Subcutaneous adipose tissue (tissue), 4 donors: ENCODE measurements around the gene LBR. TPM values are rescaled to one million over a fixed set of nuclear protein-coding genes. Genes with fewer than 3 reads are reported as not detected.

ENCODE experiments used
- CTCF ChIP-seq: fragments of 450-650 bp; IDR thresholded peaks from one replicate; pipeline ENCODE4 v1.5.1; 2016; ENCODE audit warnings: low read depth, mild to moderate bottlenecking, control low read depth, antibody characterized with exemption, moderate library complexity
- total RNA-seq, 4 donors: library from RNA; depleted of rRNA; stranded (reverse); fragments of >200 nt; gene quantifications; one replicate each; pipeline ENCODE4 v1.1.0, GENCODE V29; 2016

The LBR gene
- total RNA-seq, 4 donors from 2014 or later = 24.9 to 56.4 (median 46.2) TPM

DNA sequence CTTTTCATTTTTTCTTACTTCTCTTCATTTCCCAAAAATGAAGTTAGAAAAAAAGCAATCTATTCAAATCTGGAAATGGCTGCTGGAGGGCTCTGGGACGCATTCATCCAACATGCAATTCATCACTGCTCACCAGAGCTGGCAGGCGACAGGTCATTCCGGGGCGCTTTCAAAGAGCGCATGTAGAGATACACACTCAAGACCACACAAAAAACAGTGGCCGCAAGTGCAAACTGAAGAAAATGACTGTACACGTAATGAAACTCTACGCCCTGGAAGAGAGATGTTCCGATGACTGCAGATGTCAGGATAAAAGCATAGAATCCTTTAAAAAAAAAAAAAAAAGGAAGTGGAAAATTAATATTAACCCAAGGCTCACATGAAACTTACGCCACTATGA lies 15.5 kb downstream of the LBR start:
- TF ChIP-seq CTCF = no peak

DNA sequence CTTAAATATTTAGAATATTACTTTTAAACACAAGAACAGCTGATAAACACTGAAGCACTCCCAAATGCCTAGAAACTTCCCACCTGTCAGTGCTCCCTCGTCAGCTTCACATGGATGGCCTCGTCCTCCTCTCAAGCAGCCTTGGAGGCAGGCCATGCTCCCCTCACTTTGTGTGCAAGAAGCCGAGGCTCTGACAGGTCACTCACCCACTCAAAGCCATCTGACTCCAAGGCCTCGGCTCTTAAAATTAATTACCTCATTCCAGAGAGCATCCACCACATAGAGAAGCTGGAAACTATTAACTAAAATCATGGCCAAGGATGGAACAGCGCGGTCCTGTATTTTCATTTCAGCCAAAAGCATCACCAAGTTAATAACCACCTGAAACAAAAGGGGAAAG lies 17.8 kb downstream of the LBR start:
- no peak for TF ChIP-seq CTCF

GRCh38 chr1:225409051-225409450 lies 18.8 kb downstream of the LBR start:
- TF ChIP-seq CTCF = no peak

DNA sequence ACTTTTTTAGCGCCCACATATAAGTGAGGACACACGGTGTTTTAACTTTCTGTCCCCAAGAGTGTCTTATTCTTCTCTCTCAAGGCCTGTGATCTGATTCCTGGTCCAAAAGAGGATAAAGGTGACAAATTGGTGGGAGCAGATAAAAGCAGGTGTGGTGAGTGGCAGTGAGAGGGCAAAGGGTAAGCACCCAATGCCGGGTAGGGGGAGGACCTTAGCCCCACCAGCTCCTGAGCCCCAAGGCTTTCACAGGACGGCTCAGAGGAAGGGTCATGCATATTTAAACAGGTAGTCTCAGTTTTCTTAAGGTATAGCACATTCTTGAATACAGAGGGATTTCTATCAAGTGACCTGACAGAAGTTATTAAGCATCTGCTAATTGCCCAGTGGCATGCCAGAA lies 19.6 kb downstream of the LBR start:
- TF ChIP-seq CTCF = no peak

DNA sequence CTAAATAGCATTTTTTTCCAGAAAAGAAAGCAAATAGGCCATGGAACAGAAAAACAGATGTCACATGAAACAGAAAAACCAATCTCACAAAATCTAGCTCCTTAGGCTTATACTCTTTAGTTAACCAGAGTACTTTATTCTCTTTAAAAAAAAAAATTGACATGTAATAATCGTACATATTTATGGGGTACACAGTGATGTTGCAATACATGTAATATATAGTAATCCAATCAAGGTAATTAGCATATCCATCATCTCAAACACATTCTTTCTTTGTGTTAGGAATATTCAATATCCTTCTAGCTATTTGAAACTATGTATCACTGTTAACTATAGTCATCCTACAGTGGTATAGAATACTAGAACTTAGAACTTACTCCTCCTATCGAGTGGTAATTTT lies 20.1 kb downstream of the LBR start:
- no peak for TF ChIP-seq CTCF

GRCh38 chr1:225406976-225407725 lies 20.7 kb downstream of the LBR start:
- TF ChIP-seq CTCF = no peak

DNA sequence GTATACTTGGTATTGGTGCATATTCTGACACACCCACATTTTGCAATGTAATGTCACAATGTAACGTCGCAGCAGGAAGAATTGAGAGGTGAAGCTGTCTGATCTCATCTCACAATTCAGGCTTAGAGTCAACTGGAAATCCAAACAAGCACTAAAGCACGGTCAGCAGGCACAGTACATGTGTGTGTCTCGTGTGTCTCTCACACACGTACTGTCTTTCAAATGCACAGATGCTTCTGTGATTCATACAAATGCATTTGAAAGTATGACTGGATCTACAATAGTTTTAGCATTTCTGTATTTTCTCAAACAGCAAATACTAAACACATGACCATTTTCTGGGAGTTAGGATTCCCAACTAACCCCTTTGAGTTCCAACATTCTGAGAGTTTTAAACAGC lies 26.9 kb downstream of the LBR start:
- no peak for TF ChIP-seq CTCF
